H9 (cell line): ENCODE data around the gene CD9. TPM values are rescaled to one million over a fixed set of nuclear protein-coding genes. Genes with fewer than 3 reads are reported as not detected.

Experiments
- DNase-seq: peaks from one replicate; pipeline ENCODE4 v3.0.0-alpha.2; 2017
- H2AFZ ChIP-seq: one replicate; pipeline ENCODE4 v1.6.1; 2013; ENCODE audit warnings: mild to moderate bottlenecking, low read length, control low read depth, moderate library complexity
- H2AK5ac ChIP-seq: 2 replicates; pipeline ENCODE4 v1.6.1; 2013; ENCODE audit warnings: low read length, control low read depth, mixed read lengths; ENCODE audit not compliant: insufficient read length
- H2BK120ac ChIP-seq: one replicate; pipeline ENCODE4 v1.6.1; 2013; ENCODE audit warnings: low read depth, mild to moderate bottlenecking, low read length, control low read depth, inconsistent platforms; ENCODE audit not compliant: poor library complexity, severe bottlenecking
- H2BK12ac ChIP-seq: 2 replicates; pipeline ENCODE4 v1.6.1; 2013; ENCODE audit warnings: low read length, control low read depth, mixed read lengths, low read depth; ENCODE audit not compliant: insufficient read length
- H2BK15ac ChIP-seq: 2 replicates; pipeline ENCODE4 v1.6.1; 2013; ENCODE audit warnings: low read depth, low read length, control low read depth
- H2BK20ac ChIP-seq: one replicate; pipeline ENCODE4 v1.6.1; 2013; ENCODE audit warnings: low read depth, mild to moderate bottlenecking, low read length, control low read depth, inconsistent platforms; ENCODE audit not compliant: poor library complexity, severe bottlenecking
- H2BK5ac ChIP-seq: 2 replicates; pipeline ENCODE4 v1.6.1; 2013; ENCODE audit warnings: low read length, control low read depth, mixed read lengths; ENCODE audit not compliant: insufficient read length
- H3K14ac ChIP-seq: 2 replicates; pipeline ENCODE4 v1.6.1; 2013; ENCODE audit warnings: low read length, control low read depth; ENCODE audit not compliant: insufficient read depth
- H3K18ac ChIP-seq: 2 replicates; pipeline ENCODE4 v1.6.1; 2013; ENCODE audit warnings: low read depth, mild to moderate bottlenecking, mixed read lengths, low read length, control low read depth; ENCODE audit not compliant: insufficient read length
- H3K23ac ChIP-seq: 2 replicates; pipeline ENCODE4 v1.6.1; 2013; ENCODE audit warnings: low read length, control low read depth, mixed read lengths, low read depth; ENCODE audit not compliant: insufficient read length
- H3K23me2 ChIP-seq: 2 replicates; pipeline ENCODE4 v1.6.1; 2013; ENCODE audit warnings: low read depth, mild to moderate bottlenecking, mixed read lengths, low read length, control low read depth; ENCODE audit not compliant: insufficient read length, poor library complexity, severe bottlenecking
- H3K27ac ChIP-seq: 2 replicates; pipeline ENCODE4 v1.5.1; 2013; ENCODE audit warnings: low read length, control low read depth, mixed read lengths, low read depth; ENCODE audit not compliant: insufficient read length
- H3K27me3 ChIP-seq: 2 replicates; pipeline ENCODE4 v1.6.1; 2013; ENCODE audit warnings: low read length, control low read depth, inconsistent platforms; ENCODE audit not compliant: insufficient read depth
- H3K4ac ChIP-seq: 2 replicates; pipeline ENCODE4 v1.6.1; 2013; ENCODE audit warnings: low read depth, mild to moderate bottlenecking, control low read depth, inconsistent platforms, low read length, moderate library complexity
- H3K4me1 ChIP-seq: 2 replicates; pipeline ENCODE4 v1.6.1; 2013; ENCODE audit warnings: low read length, control low read depth, inconsistent platforms; ENCODE audit not compliant: insufficient read depth
- H3K4me2 ChIP-seq: 2 replicates; pipeline ENCODE4 v1.6.1; 2013; ENCODE audit warnings: low read length, control low read depth, mixed read lengths; ENCODE audit not compliant: insufficient read length, insufficient read depth
- H3K56ac ChIP-seq: 2 replicates; pipeline ENCODE4 v1.6.1; 2013; ENCODE audit warnings: low read depth, mild to moderate bottlenecking, mixed read lengths, low read length, control low read depth; ENCODE audit not compliant: insufficient read length
- H3K79me1 ChIP-seq: 2 replicates; pipeline ENCODE4 v1.6.1; 2013; ENCODE audit warnings: low read depth, mild to moderate bottlenecking, moderate library complexity, low read length, control low read depth, inconsistent platforms; ENCODE audit not compliant: insufficient read depth, poor library complexity, severe bottlenecking
- H3K79me2 ChIP-seq: 2 replicates; pipeline ENCODE4 v1.6.1; 2013; ENCODE audit warnings: low read length, control low read depth, inconsistent platforms; ENCODE audit not compliant: insufficient read depth
- H3K9ac ChIP-seq: 2 replicates; pipeline ENCODE4 v1.6.1; 2013; ENCODE audit warnings: low read length, control low read depth, mixed read lengths; ENCODE audit not compliant: insufficient read length; ENCODE audit errors: extremely low read depth
- H3K9me3 ChIP-seq: one replicate; pipeline ENCODE4 v1.6.1; 2013; ENCODE audit warnings: low read depth, low read length, inconsistent platforms; ENCODE audit not compliant: control insufficient read depth
- H3T11ph ChIP-seq: one replicate; pipeline ENCODE4 v1.6.1; 2013; ENCODE audit warnings: mild to moderate bottlenecking, low read length, control low read depth, inconsistent platforms
- H4K20me1 ChIP-seq: one replicate; pipeline ENCODE4 v1.6.1; 2013; ENCODE audit not compliant: control insufficient read depth, insufficient read length, insufficient read depth
- H4K5ac ChIP-seq: 2 replicates; pipeline ENCODE4 v1.6.1; 2013; ENCODE audit warnings: low read depth, mild to moderate bottlenecking, mixed read lengths, low read length, control low read depth; ENCODE audit not compliant: insufficient read length
- H4K8ac ChIP-seq: replicated peaks from 2 replicates; pipeline ENCODE4 v1.6.1; 2013; ENCODE audit warnings: low read length, control low read depth, mixed read lengths, low read depth; ENCODE audit not compliant: insufficient read length
- H4K91ac ChIP-seq: 2 replicates; pipeline ENCODE4 v1.6.1; 2013; ENCODE audit warnings: low read depth, mild to moderate bottlenecking, moderate library complexity, mixed read lengths, low read length, control low read depth; ENCODE audit not compliant: insufficient read length
- H3K27ac Mint-ChIP-seq, 3 experiments: 2 replicates in 2 of 3; 3 replicates in 1 of 3; pipeline ENCODE4 v1.8.0; 2020 to 2021; ENCODE audit warnings: mixed read lengths in 3 of 3, mild to moderate bottlenecking in 1 of 3, moderate library complexity in 1 of 3
- H3K27me3 Mint-ChIP-seq: 2 replicates; pipeline ENCODE4 v1.8.0; 2021; ENCODE audit warnings: low read depth, mild to moderate bottlenecking, moderate library complexity, mixed read lengths
- H3K36me3 Mint-ChIP-seq, 3 experiments: 2 replicates in 2 of 3; 3 replicates in 1 of 3; pipeline ENCODE4 v1.8.0; 2020 to 2021; ENCODE audit warnings: low read depth in 3 of 3, mixed read lengths in 3 of 3; ENCODE audit not compliant: insufficient read depth in 1 of 3
- H3K4me1 Mint-ChIP-seq, 2 experiments: 2 replicates each; pipeline ENCODE4 v1.8.0; 2020; ENCODE audit warnings: mixed read lengths in 2 of 2
- H3K4me3 Mint-ChIP-seq, 2 experiments: 2 replicates in 1 of 2; 3 replicates in 1 of 2; pipeline ENCODE4 v1.8.0; 2020 to 2021; ENCODE audit warnings: mild to moderate bottlenecking in 2 of 2, mixed read lengths in 2 of 2, moderate library complexity in 1 of 2
- H3K9me3 Mint-ChIP-seq, 2 experiments: 2 replicates in 1 of 2; 3 replicates in 1 of 2; pipeline ENCODE4 v1.8.0; 2020; ENCODE audit warnings: mild to moderate bottlenecking in 2 of 2, mixed read lengths in 2 of 2, moderate library complexity in 1 of 2
- CTCF ChIP-seq: fragments of 200-600 bp; sonication (generic); conservative IDR thresholded peaks from 3 replicates; pipeline ENCODE4 v1.8.0; 2021; ENCODE audit warnings: antibody characterized with exemption, mild to moderate bottlenecking
- WGBS: extraction: QIAGEN DNeasy Blood & Tissue Kit; methylation state at CpG from one replicate; pipeline ENCODE4 v1.1.7; 2013; ENCODE audit warnings: missing lambda C conversion rate, low lambda C conversion rate, mixed read lengths; ENCODE audit not compliant: insufficient read length; ENCODE audit errors: extremely low coverage; 5-methylcytosine and 5-hydroxymethylcytosine counted together
- total RNA-seq: library from RNA; stranded (reverse); gene quantifications from 2 replicates; pipeline ENCODE4 v1.2.1, GENCODE V29; 2021

The CD9 gene
- total RNA-seq, 1 experiment from 2014 or later, result 132 TPM

DNA sequence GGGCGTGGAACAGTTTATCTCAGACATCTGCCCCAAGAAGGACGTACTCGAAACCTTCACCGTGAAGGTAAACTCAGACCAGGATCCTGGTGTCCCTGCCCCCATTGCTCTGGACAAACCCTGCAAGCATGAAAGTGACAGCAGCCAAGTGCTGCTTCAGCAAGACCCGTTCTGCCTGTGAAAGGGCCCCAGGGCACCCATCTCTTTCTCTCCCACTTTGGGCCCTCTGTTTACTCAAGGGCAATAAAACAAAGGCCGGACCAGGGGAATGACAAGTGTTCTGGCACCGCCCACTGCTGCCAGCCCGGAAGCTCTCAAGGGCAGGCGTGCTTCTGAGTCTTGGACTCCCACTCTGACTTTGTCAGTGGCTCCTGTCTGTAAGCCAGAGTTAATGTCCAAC is 35.3 kb downstream of the CD9 start:
- Histone ChIP-seq H2AK5ac (no peak overlapping the region), H3K79me1 (no peaks in the 10 kb centered on the region), H3K4ac (no peak overlapping the region), H3K79me2 (no peaks in the 10 kb centered on the region; the same call in 1 of the 2 replicates), H3K4me2 (no peak overlapping the region), H2AFZ (no peak overlapping the region), H4K5ac (no peak overlapping the region), H3K27me3 (no peaks in the 10 kb centered on the region), H3T11ph (no peak overlapping the region), H4K8ac (no peak overlapping the region), H3K23ac (no peak overlapping the region), H2BK15ac (no peak overlapping the region), H2BK120ac (no peak overlapping the region), H3K18ac (no peak overlapping the region), H3K27ac (no peak overlapping the region), H2BK12ac (no peak overlapping the region), H3K9me3 (no peaks in the 10 kb centered on the region), H3K14ac (no peak overlapping the region), H2BK5ac (no peak overlapping the region), H3K9ac (no peak overlapping the region), H4K20me1 (no peaks in the 10 kb centered on the region), H3K4me1 (no peaks in the 10 kb centered on the region), H2BK20ac (no peak overlapping the region), H3K23me2 (no peaks in the 10 kb centered on the region), H4K91ac (no peak overlapping the region), H3K56ac (no peak overlapping the region)
- DNase-seq, result no peak
- H3K9me3 Mint-ChIP-seq, result no peaks in the 10 kb centered on the region
- peak overlapping the region; percentile 3 to 61 (median 4); a peak in 2 of 7 replicates for H3K27ac Mint-ChIP-seq
- no peaks in the 10 kb centered on the region for H3K27me3 Mint-ChIP-seq
- peaks cover 10 to 13% of the 10 kb centered on the region in 2 experiments for H3K4me1 Mint-ChIP-seq
- WGBS, result no CpG with 5 or more reads among the region's 9 CpGs
- H3K36me3 Mint-ChIP-seq, result peaks cover 42 to 87% (median 66%) of the 10 kb centered on the region in 3 experiments
- TF ChIP-seq CTCF, result no peak
- no peak overlapping the region for H3K4me3 Mint-ChIP-seq
